Measurements from ENCODE around the gene ATP9A. TPM values are rescaled to one million over a fixed set of nuclear protein-coding genes. Genes with fewer than 3 reads are reported as not detected.

The ATP9A gene
- polyA plus RNA-seq, 3 donors: 0.04 TPM; not detected in 2

DNA sequence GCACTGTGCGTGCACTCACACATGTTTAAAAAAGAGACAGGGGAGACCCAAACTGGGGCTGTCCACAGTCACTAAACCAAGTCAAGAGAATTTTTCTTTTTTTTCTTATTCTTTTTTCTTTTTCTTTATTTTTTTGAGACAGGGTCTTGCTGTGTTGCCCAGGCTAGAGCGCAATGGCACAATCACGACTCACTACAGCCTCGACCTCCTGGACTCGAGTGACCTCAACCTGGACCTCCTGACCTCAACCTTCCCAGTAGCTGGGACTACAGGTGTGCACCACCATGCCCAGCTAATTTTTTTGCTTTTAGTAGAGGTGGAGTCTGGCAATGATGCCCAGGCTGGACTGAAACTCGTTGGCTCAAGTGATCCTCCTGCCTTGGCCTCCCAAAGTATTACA, 136.2 kb downstream of the ATP9A start:
- Mint-ChIP-seq H3K27me3 (ENCODE audit: low read depth in 3 of 3) (peaks cover 38 to 49% (median 43%) of the 10 kb centered on the region in 3 donors), H3K27ac (peak overlapping the region; percentile 94 to 99 (median 97)), H3K36me3 (peaks cover 14 to 21% of the 10 kb centered on the region in 2 donors), H3K4me3 (peak overlapping the region; percentile 71 to 81), H3K4me1 (peaks cover 62% of the 10 kb centered on the region), H3K9me3 (peaks cover 0 to 12% (median 3%) of the 10 kb centered on the region in 7 donors)
- TF ChIP-seq, protein P1, sequence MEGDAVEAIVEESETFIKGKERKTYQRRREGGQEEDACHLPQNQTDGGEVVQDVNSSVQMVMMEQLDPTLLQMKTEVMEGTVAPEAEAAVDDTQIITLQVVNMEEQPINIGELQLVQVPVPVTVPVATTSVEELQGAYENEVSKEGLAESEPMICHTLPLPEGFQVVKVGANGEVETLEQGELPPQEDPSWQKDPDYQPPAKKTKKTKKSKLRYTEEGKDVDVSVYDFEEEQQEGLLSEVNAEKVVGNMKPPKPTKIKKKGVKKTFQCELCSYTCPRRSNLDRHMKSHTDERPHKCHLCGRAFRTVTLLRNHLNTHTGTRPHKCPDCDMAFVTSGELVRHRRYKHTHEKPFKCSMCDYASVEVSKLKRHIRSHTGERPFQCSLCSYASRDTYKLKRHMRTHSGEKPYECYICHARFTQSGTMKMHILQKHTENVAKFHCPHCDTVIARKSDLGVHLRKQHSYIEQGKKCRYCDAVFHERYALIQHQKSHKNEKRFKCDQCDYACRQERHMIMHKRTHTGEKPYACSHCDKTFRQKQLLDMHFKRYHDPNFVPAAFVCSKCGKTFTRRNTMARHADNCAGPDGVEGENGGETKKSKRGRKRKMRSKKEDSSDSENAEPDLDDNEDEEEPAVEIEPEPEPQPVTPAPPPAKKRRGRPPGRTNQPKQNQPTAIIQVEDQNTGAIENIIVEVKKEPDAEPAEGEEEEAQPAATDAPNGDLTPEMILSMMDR (IDR thresholded peaks at IDR 0.05): no peak
- peak overlapping the region in 1 of 3 experiments; percentile 62 for H3K4me3 ChIP-seq (replicated peaks in 1 of 3; ENCODE audit: low read depth in 2 of 3, low read length in 3 of 3)
- peaks cover 34 to 43% of the 10 kb centered on the region in 2 donors for H3K4me1 ChIP-seq (ENCODE audit: control insufficient read depth in 1 of 2, insufficient read depth in 2 of 2, low read length in 2 of 2)
- H2AFZ ChIP-seq (ENCODE audit: insufficient read depth, low read depth, low read length, poor library complexity, severe bottlenecking): peak overlapping the region; percentile 70
- intact Hi-C loops (cut with micrococcal nuclease): loop anchor here in 1 of 2 donors (2.0 kb wide), 1 partner anchor 19 kb away; no protein-coding TSS in a partner anchor
- peak in 1 of 3 donors; percentile 48 for DNase-seq
- no peaks in the 10 kb centered on the region for H3K9me3 ChIP-seq (replicated peaks in 1 of 2; ENCODE audit: control insufficient read depth in 1 of 2, insufficient read depth in 1 of 2, low read length in 2 of 2)
- H3K4me2 ChIP-seq (replicated peaks; ENCODE audit: extremely low read depth, low read length, poor library complexity, severe bottlenecking): peak overlapping the region; percentile 75
- H3K9ac ChIP-seq (ENCODE audit: insufficient read depth, low read length, poor library complexity, severe bottlenecking): peak overlapping the region; percentile 41
- WGBS (ENCODE audit: insufficient coverage): 87% methylated on average over 5 of the region's 6 CpGs
- no peaks in the 10 kb centered on the region for H3K79me2 ChIP-seq (ENCODE audit: insufficient read depth, low read length)
- peak overlapping the region; percentile 78 to 90 for H3K27ac ChIP-seq (ENCODE audit: low read depth in 1 of 2, low read length in 2 of 2)
- H4K20me1 ChIP-seq (ENCODE audit: insufficient read depth, low read length): no peaks in the 10 kb centered on the region
- peaks cover 0 to 7% of the 10 kb centered on the region in 2 donors for H3K27me3 ChIP-seq (ENCODE audit: control insufficient read depth in 2 of 2, insufficient read depth in 2 of 2, low read length in 2 of 2)
- no peaks in the 10 kb centered on the region for H3K36me3 ChIP-seq (replicated peaks in 1 of 2; ENCODE audit: control insufficient read depth in 1 of 2, insufficient read depth in 2 of 2, low read length in 2 of 2)

GRCh38 chr20:51631011-51631950, 136.9 kb downstream of the ATP9A start:
- Histone ChIP-seq H3K9me3 (replicated peaks in 1 of 2; ENCODE audit: control insufficient read depth in 1 of 2, insufficient read depth in 1 of 2, low read length in 2 of 2) (no peaks in the 10 kb centered on the region), H3K79me2 (ENCODE audit: insufficient read depth, low read length) (no peaks in the 10 kb centered on the region), H3K9ac (ENCODE audit: insufficient read depth, low read length, poor library complexity, severe bottlenecking) (peak overlapping the region; percentile 41), H4K20me1 (ENCODE audit: insufficient read depth, low read length) (no peaks in the 10 kb centered on the region), H3K4me2 (replicated peaks; ENCODE audit: extremely low read depth, low read length, poor library complexity, severe bottlenecking) (peak overlapping the region; percentile 75), H3K36me3 (replicated peaks in 1 of 2; ENCODE audit: control insufficient read depth in 1 of 2, insufficient read depth in 2 of 2, low read length in 2 of 2) (no peaks in the 10 kb centered on the region), H2AFZ (ENCODE audit: insufficient read depth, low read depth, low read length, poor library complexity, severe bottlenecking) (peak overlapping the region; percentile 70), H3K27me3 (ENCODE audit: control insufficient read depth in 2 of 2, insufficient read depth in 2 of 2, low read length in 2 of 2) (peaks cover 0 to 7% of the 10 kb centered on the region in 2 donors), H3K4me1 (ENCODE audit: control insufficient read depth in 1 of 2, insufficient read depth in 2 of 2, low read length in 2 of 2) (peaks cover 34 to 43% of the 10 kb centered on the region in 2 donors), H3K4me3 (replicated peaks in 1 of 3; ENCODE audit: low read depth in 2 of 3, low read length in 3 of 3) (peak overlapping the region; percentile 7 to 62 (median 15)), H3K27ac (ENCODE audit: low read depth in 1 of 2, low read length in 2 of 2) (peak overlapping the region; percentile 78 to 90)
- peak overlapping the region; percentile 71 to 81 for H3K4me3 Mint-ChIP-seq
- peak; percentile 91 to 94 (median 92) for DNase-seq
- peaks cover 14 to 21% of the 10 kb centered on the region in 2 donors for H3K36me3 Mint-ChIP-seq
- WGBS (ENCODE audit: insufficient coverage): 2% methylated on average over 13 of the region's 21 CpGs
- H3K4me1 Mint-ChIP-seq: peaks cover 62% of the 10 kb centered on the region
- intact Hi-C loops (cut with micrococcal nuclease): loop anchor here in 1 of 2 donors (2.0 kb wide), 1 partner anchor 20 kb away; no protein-coding TSS in a partner anchor
- H3K27me3 Mint-ChIP-seq (ENCODE audit: low read depth in 3 of 3): peaks cover 38 to 54% (median 42%) of the 10 kb centered on the region in 3 donors
- peaks cover 0 to 12% (median 3%) of the 10 kb centered on the region in 7 donors for H3K9me3 Mint-ChIP-seq
- TF ChIP-seq, protein P1 (IDR thresholded peaks at IDR 0.05): no peak
- peak overlapping the region; percentile 94 to 99 (median 97) for H3K27ac Mint-ChIP-seq
